GM12801 (cell line): ENCODE results near the gene UTP25.

Experiments used
- TF ChIP-seq, protein P1 (sequence below): IDR thresholded peaks from one replicate; pipeline ENCODE4 v1.5.1; 2011; ENCODE audit warnings: control low read depth; ENCODE audit not compliant: insufficient read length; ENCODE audit errors: extremely low read depth

UTP25 gene

DNA sequence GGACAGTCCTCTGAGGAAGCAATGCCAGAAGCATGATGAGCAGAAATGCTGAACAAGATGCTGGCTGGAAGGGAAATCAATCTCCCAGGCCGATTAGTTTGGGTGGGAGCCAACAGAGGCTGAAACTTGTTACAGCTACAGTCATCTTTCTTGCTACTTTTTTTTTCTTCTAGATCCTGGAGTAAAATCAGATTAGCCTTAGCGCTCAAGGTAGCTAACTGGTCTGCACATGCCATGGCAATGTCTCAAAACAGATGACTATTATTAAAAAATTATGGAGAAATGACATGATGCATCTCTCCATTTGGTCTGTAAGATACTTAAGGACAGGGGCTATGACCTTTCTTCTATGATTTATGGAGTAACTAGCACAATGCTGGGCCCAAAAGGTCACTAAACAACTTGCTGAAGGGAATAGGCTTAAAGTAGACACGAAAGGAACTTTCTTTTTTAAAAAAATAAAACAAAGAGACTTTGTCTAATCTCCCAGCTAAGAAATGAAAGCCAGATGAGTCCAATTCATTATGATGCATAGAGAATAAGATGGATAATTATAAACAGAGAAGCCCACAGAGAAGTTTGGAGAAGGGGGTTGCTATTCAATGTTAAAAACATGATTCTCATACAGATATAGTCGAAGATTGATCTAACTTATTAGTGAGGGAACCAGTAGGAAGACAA lies 42.5 kb downstream of the UTP25 start:
- TF ChIP-seq, protein P1, sequence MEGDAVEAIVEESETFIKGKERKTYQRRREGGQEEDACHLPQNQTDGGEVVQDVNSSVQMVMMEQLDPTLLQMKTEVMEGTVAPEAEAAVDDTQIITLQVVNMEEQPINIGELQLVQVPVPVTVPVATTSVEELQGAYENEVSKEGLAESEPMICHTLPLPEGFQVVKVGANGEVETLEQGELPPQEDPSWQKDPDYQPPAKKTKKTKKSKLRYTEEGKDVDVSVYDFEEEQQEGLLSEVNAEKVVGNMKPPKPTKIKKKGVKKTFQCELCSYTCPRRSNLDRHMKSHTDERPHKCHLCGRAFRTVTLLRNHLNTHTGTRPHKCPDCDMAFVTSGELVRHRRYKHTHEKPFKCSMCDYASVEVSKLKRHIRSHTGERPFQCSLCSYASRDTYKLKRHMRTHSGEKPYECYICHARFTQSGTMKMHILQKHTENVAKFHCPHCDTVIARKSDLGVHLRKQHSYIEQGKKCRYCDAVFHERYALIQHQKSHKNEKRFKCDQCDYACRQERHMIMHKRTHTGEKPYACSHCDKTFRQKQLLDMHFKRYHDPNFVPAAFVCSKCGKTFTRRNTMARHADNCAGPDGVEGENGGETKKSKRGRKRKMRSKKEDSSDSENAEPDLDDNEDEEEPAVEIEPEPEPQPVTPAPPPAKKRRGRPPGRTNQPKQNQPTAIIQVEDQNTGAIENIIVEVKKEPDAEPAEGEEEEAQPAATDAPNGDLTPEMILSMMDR = no peak

DNA sequence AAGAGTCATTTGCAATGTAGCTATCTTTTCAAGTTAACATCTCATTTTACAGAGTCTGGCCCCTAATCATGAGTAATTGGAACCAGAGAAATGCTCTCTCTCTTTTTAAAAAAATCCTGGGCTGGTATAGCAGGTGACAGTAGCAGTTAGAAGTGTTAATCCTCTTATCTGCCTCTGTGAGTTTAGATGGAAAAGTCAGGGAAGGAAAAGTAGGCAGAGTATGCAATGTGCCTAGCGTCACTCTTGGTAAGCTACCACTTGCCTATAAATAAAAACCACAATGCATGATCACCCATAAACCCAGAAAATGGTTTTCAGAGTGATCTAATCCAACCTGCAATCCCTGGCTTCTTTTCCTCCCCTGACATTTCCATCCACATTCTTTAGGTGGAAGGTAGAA lies 43.2 kb downstream of the UTP25 start:
- TF ChIP-seq, protein P1 = no peak

DNA sequence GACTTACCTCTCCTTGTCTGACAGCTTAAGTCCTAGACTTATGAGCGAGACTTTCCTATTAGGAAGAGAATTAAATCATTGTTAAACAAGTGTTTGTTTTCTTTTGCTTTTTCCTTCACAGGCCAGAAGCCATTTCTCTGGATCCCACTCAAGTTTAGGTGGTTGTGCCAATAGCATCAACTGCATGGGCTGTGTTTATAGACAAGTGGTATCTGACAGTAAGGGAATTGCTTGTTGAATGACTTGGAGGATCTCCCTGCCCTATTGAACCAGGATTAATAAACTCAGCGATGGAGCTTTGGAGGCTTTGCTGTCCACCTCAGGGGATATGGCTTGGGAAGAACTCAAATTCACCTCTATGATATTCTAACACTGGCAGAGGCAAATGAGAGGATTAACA lies 43.7 kb downstream of the UTP25 start:
- TF ChIP-seq, protein P1 = no peak

DNA sequence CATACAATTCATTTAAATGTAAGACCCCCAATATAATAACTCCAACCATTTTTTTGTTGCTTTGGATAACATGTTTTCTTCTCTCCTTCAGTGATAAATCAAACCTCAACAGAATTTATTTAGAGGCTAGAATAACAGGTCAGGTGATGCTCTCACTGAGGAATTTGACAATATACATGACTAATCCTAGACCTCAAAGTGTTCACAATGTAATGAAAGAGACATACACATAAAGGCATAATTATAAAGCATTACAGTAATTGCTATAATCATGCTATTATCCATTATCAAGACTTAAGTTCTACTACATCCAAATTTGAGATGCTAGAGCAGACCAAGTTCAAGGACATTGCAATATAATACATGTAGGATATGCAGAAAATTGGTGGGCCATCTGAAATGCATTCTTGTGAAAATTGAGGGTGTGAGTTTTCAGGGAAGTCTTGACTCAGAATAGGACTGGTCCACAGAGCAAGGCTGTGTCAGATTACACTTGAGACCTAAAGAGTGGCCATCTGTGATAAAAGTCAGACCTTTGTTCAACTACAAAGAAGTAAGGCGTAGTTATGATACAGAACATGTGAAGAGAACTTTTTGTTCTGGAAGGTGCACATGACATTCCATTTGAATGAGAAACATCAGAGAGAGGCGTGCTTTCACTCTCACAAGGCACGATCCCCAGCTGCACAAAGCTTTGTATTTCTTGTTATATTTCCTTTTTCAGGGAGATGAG lies 45.5 kb downstream of the UTP25 start:
- TF ChIP-seq, protein P1 = no peak

DNA sequence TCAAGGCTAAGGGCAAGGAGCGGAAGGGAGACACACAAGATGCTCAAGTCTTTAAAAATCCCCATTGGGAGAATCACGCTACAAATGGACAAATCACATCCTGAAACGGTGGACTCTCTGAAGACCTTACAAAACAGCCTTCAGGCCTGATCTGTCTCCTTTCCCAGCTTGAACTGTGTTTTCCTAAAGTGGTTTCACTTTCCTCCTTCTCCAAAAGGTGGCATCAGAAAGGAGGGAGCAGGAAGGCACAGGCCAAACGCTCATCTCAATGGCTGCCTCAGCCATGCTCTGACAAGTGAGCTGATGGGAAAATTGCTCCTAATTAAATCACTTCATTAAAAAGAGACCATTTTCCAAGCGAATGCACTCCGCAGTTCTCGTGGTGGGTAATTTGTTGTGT lies 47.7 kb downstream of the UTP25 start:
- TF ChIP-seq, protein P1 = no peak

DNA sequence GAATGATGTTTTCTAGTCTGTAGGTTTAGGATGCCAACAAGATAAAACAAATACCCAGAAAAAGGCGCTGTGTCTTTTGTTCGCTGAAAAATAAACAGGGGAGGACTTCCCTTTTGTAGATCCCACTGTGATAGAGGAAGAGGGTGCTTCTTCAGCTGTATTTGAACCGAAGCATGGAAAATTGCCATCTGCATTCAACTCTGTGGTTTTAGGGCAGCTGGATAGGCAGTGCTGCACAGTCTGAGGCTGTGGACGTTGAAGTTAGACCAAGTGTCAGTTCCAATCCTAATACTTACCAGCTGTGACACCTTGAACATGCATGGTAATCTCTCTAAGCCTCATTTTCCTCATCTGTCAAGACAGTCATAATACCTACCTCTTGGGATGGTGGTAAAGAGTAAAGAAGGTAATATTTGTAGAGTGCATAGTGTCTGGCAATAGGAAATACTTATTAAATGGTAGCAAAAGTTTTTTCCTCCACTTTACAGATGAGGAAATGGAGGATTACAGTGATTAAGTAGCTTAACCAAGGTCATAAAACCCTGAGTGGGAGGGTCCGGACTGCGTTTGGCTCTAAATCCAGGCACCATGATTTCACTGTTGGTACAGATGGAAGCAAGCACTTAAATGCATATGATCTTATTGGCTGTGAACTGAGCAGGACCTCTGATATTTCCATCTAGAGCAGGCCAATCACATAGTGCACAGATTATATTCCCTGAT lies 48.5 kb downstream of the UTP25 start:
- TF ChIP-seq, protein P1 = no peak

DNA sequence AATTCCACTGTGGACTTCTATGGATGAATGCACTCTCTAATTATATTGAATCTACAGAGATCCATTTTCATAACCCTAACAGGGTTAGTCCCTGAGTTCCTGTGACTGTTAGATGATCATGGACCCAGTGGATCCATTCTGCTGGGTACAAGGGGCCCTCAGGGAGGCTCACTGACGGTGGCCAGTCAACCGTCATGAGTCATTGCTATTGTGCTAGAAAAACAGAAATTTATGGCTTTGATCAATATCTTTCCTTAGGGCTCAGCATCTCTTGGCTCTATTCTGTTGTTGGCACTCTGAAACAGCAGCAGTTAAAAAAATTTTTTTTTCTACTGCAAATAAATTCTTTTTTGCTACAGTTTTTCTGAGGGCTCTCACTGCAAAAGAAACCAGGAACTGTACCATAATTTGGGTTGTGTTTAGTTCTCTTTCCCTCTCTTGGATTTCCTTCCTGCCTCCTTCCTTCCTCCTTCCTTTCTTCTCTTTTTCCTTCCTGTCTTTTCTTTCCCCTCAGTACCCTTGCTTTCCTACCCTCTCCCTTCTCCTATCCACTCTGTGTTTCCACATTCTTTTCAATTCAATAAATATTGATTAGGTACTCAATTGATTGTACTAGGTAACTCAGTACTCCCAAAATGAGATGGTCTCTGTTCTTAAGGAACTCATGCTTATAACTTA lies 49.5 kb downstream of the UTP25 start:
- TF ChIP-seq, protein P1 = no peak
